Keratinocyte (primary cell): ENCODE measurements around the gene RAB7B.

Source experiments
- CTCF ChIP-seq, 3 experiments: IDR thresholded peaks in 1 of 3; conservative IDR thresholded peaks in 1 of 3; optimal IDR thresholded peaks in 1 of 3; 2 replicates in 2 of 3; 3 replicates in 1 of 3; pipeline versions ENCODE3 to v1.5.1; 2011; ENCODE audit warnings: low read length in 3 of 3, mild to moderate bottlenecking in 3 of 3, moderate library complexity in 2 of 3, control low read depth in 1 of 3, inconsistent platforms in 1 of 3; ENCODE audit not compliant: insufficient read depth in 2 of 3; ENCODE audit errors: extremely low read depth in 1 of 3
- EZH2 ChIP-seq: IDR thresholded peaks from one replicate; pipeline ENCODE4 v1.6.1; 2012; ENCODE audit warnings: inconsistent platforms, mild to moderate bottlenecking, low read length, moderate library complexity

- TF ChIP-seq CTCF (optimal IDR thresholded peaks at IDR 0.05 in 1 of 3, IDR thresholded peaks at IDR 0.05 in 1 of 3, conservative IDR thresholded peaks at IDR 0.05 in 1 of 3; ENCODE audit: extremely low read depth in 1 of 3, insufficient read depth in 2 of 3, low read length in 3 of 3) (no peak), EZH2 (no peak)
Observed at GRCh38 chr1:205950826-205951549, 52.2 kb downstream of the RAB7B start.
